CD4-positive, alpha-beta T cell (primary cell): Measurements from ENCODE around the gene ERP44. TPM values are rescaled to one million over a fixed set of nuclear protein-coding genes. Genes with fewer than 3 reads are reported as not detected.
A peak's percentile ranks its signal among the peaks of the same experiment; 100 is the strongest.

Source experiments
- ATAC-seq: fragments of 200-7000 bp; cut with Tn5 transposase; one replicate; pipeline ENCODE4 v1.10.0; 2022; ENCODE audit warnings: mild to moderate bottlenecking; ENCODE audit not compliant: poor library complexity
- CTCF ChIA-PET: fragments of 350-600 bp; sonication (Branson Sonifier 250); formaldehyde crosslinking; loops from one replicate; lab custom pipeline; 2021; ENCODE audit warnings: antibody characterized with exemption, inconsistent platforms; lab: Charles Lee
- POLR2A ChIA-PET: fragments of 350-600 bp; sonication (Branson Sonifier 250); formaldehyde crosslinking; loops from one replicate; lab custom pipeline; 2021; ENCODE audit warnings: antibody characterized with exemption, inconsistent platforms; lab: Charles Lee
- DNase-seq, 14 experiments: peaks; one replicate each; pipeline ENCODE4 v3.0.0-alpha.2; 2013 to 2020; ENCODE audit warnings: mixed read lengths in 2 of 14
- H3K27ac ChIP-seq, 2 donors: one replicate each; pipeline versions ENCODE4 v1.5.1 to v1.7.0; 2013; ENCODE audit warnings: low read length in 2 of 2, low read depth in 1 of 2, mild to moderate bottlenecking in 1 of 2
- H3K27me3 ChIP-seq, 2 experiments: 1 replicate in 1 of 2; 2 replicates in 1 of 2; pipeline versions ENCODE4 v1.6.1 to v1.7.0; 2013; ENCODE audit warnings: low read length in 2 of 2, control low read depth in 1 of 2, mild to moderate bottlenecking in 1 of 2, moderate library complexity in 1 of 2; ENCODE audit not compliant: insufficient read depth in 2 of 2, control insufficient read depth in 1 of 2
- H3K36me3 ChIP-seq: one replicate; pipeline ENCODE4 v1.6.1; 2013; ENCODE audit warnings: low read length, control low read depth; ENCODE audit not compliant: insufficient read depth
- H3K4me1 ChIP-seq: one replicate; pipeline ENCODE4 v1.6.1; 2013; ENCODE audit warnings: low read length, control low read depth; ENCODE audit not compliant: insufficient read depth
- H3K4me3 ChIP-seq: one replicate; pipeline ENCODE4 v1.5.1; 2013; ENCODE audit warnings: mild to moderate bottlenecking, low read length, moderate library complexity
- H3K9me3 ChIP-seq, 2 experiments: 1 replicate in 1 of 2; 2 replicates in 1 of 2; pipeline versions ENCODE4 v1.6.1 to v1.7.0; 2013; ENCODE audit warnings: low read length in 2 of 2, mild to moderate bottlenecking in 2 of 2, control low read depth in 1 of 2, moderate library complexity in 1 of 2; ENCODE audit not compliant: control insufficient read depth in 1 of 2, insufficient read depth in 1 of 2
- H3K27ac Mint-ChIP-seq: one replicate; pipeline ENCODE4 v1.8.0; 2020; ENCODE audit warnings: mixed read lengths
- H3K27me3 Mint-ChIP-seq: one replicate; pipeline ENCODE4 v1.8.0; 2021; ENCODE audit warnings: mixed read lengths
- H3K36me3 Mint-ChIP-seq: one replicate; pipeline ENCODE4 v1.8.0; 2021; ENCODE audit warnings: low read depth, mixed read lengths
- H3K4me1 Mint-ChIP-seq: one replicate; pipeline ENCODE4 v1.8.0; 2021; ENCODE audit warnings: low read depth, mixed read lengths
- H3K4me3 Mint-ChIP-seq: one replicate; pipeline ENCODE4 v1.8.0; 2020; ENCODE audit warnings: mild to moderate bottlenecking, mixed read lengths
- H3K9me3 Mint-ChIP-seq: one replicate; pipeline ENCODE4 v1.8.0; 2020; ENCODE audit warnings: mixed read lengths
- CTCF ChIP-seq: fragments of 200-600 bp; IDR thresholded peaks from one replicate; pipeline ENCODE4 v1.8.0; 2022; ENCODE audit warnings: antibody characterized with exemption, mild to moderate bottlenecking
- intact Hi-C, 2 experiments: fragments of 100-400 bp; cut with DNase I in 1 of 2; cut with micrococcal nuclease in 1 of 2; formaldehyde crosslinking; loops; one replicate each; pipeline versions ENCODE4 v1.15.1 to v1.9.0; 2023 to 2025; cut with DNase I, micrococcal nuclease
- total RNA-seq, 174 experiments: library from RNA in 2 of 174; stranded (reverse) in 2 of 174; gene quantifications; one replicate each; pipeline ENCODE4 v1.2.3 and lab custom pipeline; 2021 to 2026

ERP44 gene
- total RNA-seq, 2 experiments from 2014 or later, result 6.8 to 7.1 TPM

GRCh38 chr9:99970481-99970880 lies 128.3 kb downstream of the ERP44 start:
- ATAC-seq (no peak), DNase-seq (no peak)
- Histone ChIP-seq H3K9me3 (no peaks in the 10 kb centered on the region), H3K27ac (no peak overlapping the region), H3K27me3 (no peaks in the 10 kb centered on the region), H3K36me3 (peaks cover 25% of the 10 kb centered on the region), H3K4me1 (no peaks in the 10 kb centered on the region), H3K4me3 (no peak overlapping the region)
- Mint-ChIP-seq H3K27ac (peak overlapping the region; percentile 12), H3K9me3 (no peaks in the 10 kb centered on the region), H3K36me3 (peaks cover 50% of the 10 kb centered on the region), H3K27me3 (no peaks in the 10 kb centered on the region), H3K4me3 (no peak overlapping the region), H3K4me1 (no peaks in the 10 kb centered on the region)
- no peak for TF ChIP-seq CTCF
- POLR2A ChIA-PET, result no interaction called here
- intact Hi-C loops, result no loop called here
- CTCF ChIA-PET, result no interaction called here

GRCh38 chr9:99967457-99967856 lies 131.3 kb downstream of the ERP44 start:
- H3K4me1 ChIP-seq, result no peaks in the 10 kb centered on the region
- peaks cover 71% of the 10 kb centered on the region for H3K36me3 Mint-ChIP-seq
- H3K4me1 Mint-ChIP-seq, result no peaks in the 10 kb centered on the region
- no peaks in the 10 kb centered on the region for H3K27me3 Mint-ChIP-seq
- H3K9me3 ChIP-seq, result no peaks in the 10 kb centered on the region
- no peak for TF ChIP-seq CTCF
- peak overlapping the region; percentile 39 for H3K27ac Mint-ChIP-seq
- no peak for ATAC-seq
- no peak overlapping the region for H3K4me3 ChIP-seq
- CTCF ChIA-PET, result no interaction called here
- intact Hi-C loops, result no loop called here
- peaks cover 42% of the 10 kb centered on the region for H3K36me3 ChIP-seq
- POLR2A ChIA-PET, result no interaction called here
- DNase-seq, result no peak
- no peaks in the 10 kb centered on the region for H3K27me3 ChIP-seq
- H3K27ac ChIP-seq, result no peak overlapping the region
- no peak overlapping the region for H3K4me3 Mint-ChIP-seq
- H3K9me3 Mint-ChIP-seq, result no peaks in the 10 kb centered on the region

GRCh38 chr9:99966716-99967115 lies 132.1 kb downstream of the ERP44 start:
- ChIA-PET CTCF (no interaction called here), POLR2A (no interaction called here)
- H3K9me3 ChIP-seq, result no peaks in the 10 kb centered on the region
- H3K27ac ChIP-seq, result no peak overlapping the region
- Mint-ChIP-seq H3K4me1 (no peaks in the 10 kb centered on the region), H3K27me3 (no peaks in the 10 kb centered on the region), H3K9me3 (no peaks in the 10 kb centered on the region), H3K27ac (no peak overlapping the region), H3K4me3 (no peak overlapping the region), H3K36me3 (peaks cover 76% of the 10 kb centered on the region)
- peaks cover 45% of the 10 kb centered on the region for H3K36me3 ChIP-seq
- no peaks in the 10 kb centered on the region for H3K27me3 ChIP-seq
- intact Hi-C loops, result no loop called here
- H3K4me3 ChIP-seq, result no peak overlapping the region
- no peak for DNase-seq
- H3K4me1 ChIP-seq, result no peaks in the 10 kb centered on the region
- TF ChIP-seq CTCF, result no peak
- ATAC-seq, result no peak
